CD4-positive, CD25-positive, alpha-beta regulatory T cell (primary cell): ENCODE data around the gene LIPC. TPM values are rescaled to one million over a fixed set of nuclear protein-coding genes. Genes with fewer than 3 reads are reported as not detected.
A peak's percentile ranks its signal among the peaks of the same experiment; 100 is the strongest.

Source experiments
- ATAC-seq, 2 donors: fragments of 150-1000 bp; cut with Tn5 transposase; one replicate each; pipeline ENCODE4 v1.10.0; 2021; ENCODE audit warnings: low read depth in 2 of 2, moderate number of reproducible peaks in 2 of 2, moderate library complexity in 1 of 2
- DNase-seq, 3 donors: peaks; one replicate each; pipeline versions ENCODE4 v3.0.0 to v3.0.0-alpha.2; 2012 to 2022; ENCODE audit warnings: mixed read lengths in 1 of 3
- H3K27ac ChIP-seq: one replicate; pipeline ENCODE4 v1.7.0; 2013; ENCODE audit warnings: mild to moderate bottlenecking, low read length; ENCODE audit not compliant: insufficient read depth, poor library complexity, severe bottlenecking
- H3K27me3 ChIP-seq: one replicate; pipeline ENCODE4 v1.7.0; 2013; ENCODE audit warnings: low read length; ENCODE audit not compliant: control insufficient read depth, insufficient read depth
- H3K36me3 ChIP-seq: one replicate; pipeline ENCODE4 v1.7.0; 2013; ENCODE audit warnings: mild to moderate bottlenecking, low read length, moderate library complexity; ENCODE audit not compliant: control insufficient read depth, insufficient read depth
- H3K4me1 ChIP-seq: 2 replicates; pipeline ENCODE4 v1.7.0; 2013; ENCODE audit warnings: mild to moderate bottlenecking, low read length; ENCODE audit not compliant: insufficient read depth, control insufficient read depth, poor library complexity, severe bottlenecking
- H3K4me3 ChIP-seq: one replicate; pipeline ENCODE4 v1.7.0; 2013; ENCODE audit warnings: low read depth, mild to moderate bottlenecking, low read length, moderate library complexity
- H3K9me3 ChIP-seq, 2 experiments: 1 replicate in 1 of 2; 2 replicates in 1 of 2; pipeline ENCODE4 v1.7.0; 2013; ENCODE audit warnings: low read length in 2 of 2, mild to moderate bottlenecking in 1 of 2, moderate library complexity in 1 of 2; ENCODE audit not compliant: control insufficient read depth in 2 of 2
- H3K27ac Mint-ChIP-seq, 3 donors: one replicate each; pipeline ENCODE4 v1.8.0; 2020 to 2022; ENCODE audit warnings: mild to moderate bottlenecking in 3 of 3, mixed read lengths in 3 of 3, moderate library complexity in 2 of 3
- H3K27me3 Mint-ChIP-seq: one replicate; pipeline ENCODE4 v1.8.0; 2022; ENCODE audit warnings: mild to moderate bottlenecking, mixed read lengths
- H3K36me3 Mint-ChIP-seq: one replicate; pipeline ENCODE4 v1.8.0; 2020; ENCODE audit warnings: mixed read lengths
- H3K4me1 Mint-ChIP-seq, 4 donors: one replicate each; pipeline ENCODE4 v1.8.0; 2020 to 2022; ENCODE audit warnings: mixed read lengths in 4 of 4, mild to moderate bottlenecking in 1 of 4
- H3K4me3 Mint-ChIP-seq, 4 donors: one replicate each; pipeline ENCODE4 v1.8.0; 2020 to 2022; ENCODE audit warnings: mild to moderate bottlenecking in 4 of 4, mixed read lengths in 4 of 4, moderate library complexity in 3 of 4
- H3K9me3 Mint-ChIP-seq, 7 donors: one replicate each; pipeline ENCODE4 v1.8.0; 2020 to 2022; ENCODE audit warnings: mixed read lengths in 7 of 7, mild to moderate bottlenecking in 3 of 7, moderate library complexity in 2 of 7
- polyA plus RNA-seq, 4 donors: library from polyadenylated mRNA; unstranded; fragments of 300-500 nt; fragmentation: Illumina TruSeq; gene quantifications; one replicate each; pipeline ENCODE4 v1.2.3, GENCODE V29; 2021
- total RNA-seq: library from RNA; stranded (reverse); gene quantifications from one replicate; pipeline ENCODE4 v1.2.3, GENCODE V29; 2022

The LIPC gene
- total and polyA plus RNA-seq, 5 donors from 2014 or later: 0.54 to 1.7 (median 1.6) TPM

GRCh38 chr15:58546066-58546591 lies 114.3 kb downstream of the LIPC start:
- H3K9me3 Mint-ChIP-seq: peaks cover 0 to 3% (median 0%) of the 10 kb centered on the region in 7 donors
- peaks cover 5% of the 10 kb centered on the region for H3K27me3 Mint-ChIP-seq
- peaks cover 6 to 20% (median 11%) of the 10 kb centered on the region in 4 donors for H3K4me1 Mint-ChIP-seq
- H3K36me3 ChIP-seq: no peaks in the 10 kb centered on the region
- H3K4me1 ChIP-seq: no peaks in the 10 kb centered on the region
- H3K27ac Mint-ChIP-seq: peak overlapping the region in 2 of 3 donors; percentile 39 to 72
- no peaks in the 10 kb centered on the region for H3K36me3 Mint-ChIP-seq
- H3K27ac ChIP-seq: no peak overlapping the region
- DNase-seq (no peak), ATAC-seq (no peak)
- no peak overlapping the region for H3K4me3 ChIP-seq
- H3K27me3 ChIP-seq: no peaks in the 10 kb centered on the region
- no peak overlapping the region for H3K4me3 Mint-ChIP-seq
- H3K9me3 ChIP-seq: no peaks in the 10 kb centered on the region

DNA sequence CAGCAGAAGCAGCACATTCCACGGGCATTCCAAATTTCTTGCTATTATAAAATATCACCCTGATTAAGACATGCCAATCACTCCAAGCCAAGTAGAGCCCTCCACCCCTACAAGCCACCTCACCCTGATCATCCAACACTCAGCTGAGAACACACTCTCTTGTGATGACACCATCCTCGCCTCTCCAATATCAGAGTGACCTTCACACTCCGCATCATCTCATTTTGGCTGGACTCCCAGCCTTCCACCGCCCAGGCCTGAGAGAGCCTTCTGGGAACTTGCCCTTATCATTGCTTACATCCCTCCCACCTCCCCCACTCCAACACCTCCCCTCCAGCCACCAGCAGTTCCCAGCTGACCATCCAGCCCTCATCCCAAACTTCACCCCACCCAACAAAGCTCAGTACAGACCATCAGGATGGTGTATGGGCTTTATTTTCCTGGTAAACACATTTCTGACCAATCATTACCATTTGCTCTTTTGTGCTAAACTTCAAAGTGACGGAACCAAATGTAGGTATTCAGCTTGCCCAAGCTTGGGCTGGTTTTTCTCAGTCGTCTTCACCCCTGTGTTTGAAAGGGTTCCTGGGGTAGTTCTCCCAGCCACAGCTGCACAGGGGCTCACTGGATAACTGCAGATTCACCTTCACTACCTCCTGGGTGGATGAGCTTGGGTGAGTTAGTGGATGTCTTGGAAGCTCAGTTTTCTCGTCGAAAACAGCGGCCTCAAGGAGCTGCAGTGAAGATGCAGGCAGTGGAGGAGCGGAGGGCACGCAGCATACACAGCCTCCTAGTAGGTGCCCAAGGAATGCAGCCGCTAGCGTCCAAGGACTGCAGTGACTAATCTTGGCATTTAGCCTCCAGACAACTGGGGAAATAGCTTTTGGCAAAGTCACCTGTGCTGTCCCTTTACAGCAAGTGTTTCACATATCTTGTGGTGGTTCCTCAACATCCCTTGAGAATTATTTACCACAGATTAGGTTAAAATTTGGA lies 115.1 kb downstream of the LIPC start:
- peaks cover 6 to 25% (median 14%) of the 10 kb centered on the region in 4 donors for H3K4me1 Mint-ChIP-seq
- H3K27ac ChIP-seq: no peak overlapping the region
- H3K36me3 ChIP-seq: no peaks in the 10 kb centered on the region
- ATAC-seq (no peak), DNase-seq (no peak)
- H3K9me3 Mint-ChIP-seq: peaks cover 0 to 3% (median 0%) of the 10 kb centered on the region in 7 donors
- H3K27ac Mint-ChIP-seq: peak overlapping the region; percentile 28 to 72 (median 39)
- H3K4me3 Mint-ChIP-seq: no peak overlapping the region
- no peak overlapping the region for H3K4me3 ChIP-seq
- H3K36me3 Mint-ChIP-seq: no peaks in the 10 kb centered on the region
- no peaks in the 10 kb centered on the region for H3K4me1 ChIP-seq
- H3K27me3 ChIP-seq: no peaks in the 10 kb centered on the region
- no peaks in the 10 kb centered on the region for H3K9me3 ChIP-seq
- peaks cover 5% of the 10 kb centered on the region for H3K27me3 Mint-ChIP-seq

GRCh38 chr15:58547628-58548307 lies 116.0 kb downstream of the LIPC start:
- Mint-ChIP-seq H3K27ac (no peak overlapping the region), H3K4me1 (peaks cover 6 to 25% (median 14%) of the 10 kb centered on the region in 4 donors), H3K36me3 (no peaks in the 10 kb centered on the region), H3K9me3 (peaks cover 0 to 3% (median 0%) of the 10 kb centered on the region in 7 donors), H3K27me3 (peaks cover 5% of the 10 kb centered on the region), H3K4me3 (no peak overlapping the region)
- H3K9me3 ChIP-seq: no peaks in the 10 kb centered on the region
- no peak for DNase-seq
- no peak overlapping the region for H3K4me3 ChIP-seq
- no peaks in the 10 kb centered on the region for H3K36me3 ChIP-seq
- H3K4me1 ChIP-seq: no peaks in the 10 kb centered on the region
- H3K27me3 ChIP-seq: no peaks in the 10 kb centered on the region
- ATAC-seq: no peak
- no peak overlapping the region for H3K27ac ChIP-seq

- peaks cover 5% of the 10 kb centered on the region for H3K27me3 Mint-ChIP-seq
- Histone ChIP-seq H3K4me3 (no peak overlapping the region), H3K27me3 (no peaks in the 10 kb centered on the region), H3K36me3 (no peaks in the 10 kb centered on the region), H3K4me1 (no peaks in the 10 kb centered on the region), H3K9me3 (no peaks in the 10 kb centered on the region), H3K27ac (no peak overlapping the region)
- no peak overlapping the region for H3K4me3 Mint-ChIP-seq
- no peaks in the 10 kb centered on the region for H3K36me3 Mint-ChIP-seq
- peaks cover 0 to 3% (median 0%) of the 10 kb centered on the region in 7 donors for H3K9me3 Mint-ChIP-seq
- H3K27ac Mint-ChIP-seq: no peak overlapping the region
- DNase-seq (no peak), ATAC-seq (no peak)
- peaks cover 6 to 25% (median 14%) of the 10 kb centered on the region in 4 donors for H3K4me1 Mint-ChIP-seq
Observed at GRCh38 chr15:58548308-58549012, 116.7 kb downstream of the LIPC start.

DNA sequence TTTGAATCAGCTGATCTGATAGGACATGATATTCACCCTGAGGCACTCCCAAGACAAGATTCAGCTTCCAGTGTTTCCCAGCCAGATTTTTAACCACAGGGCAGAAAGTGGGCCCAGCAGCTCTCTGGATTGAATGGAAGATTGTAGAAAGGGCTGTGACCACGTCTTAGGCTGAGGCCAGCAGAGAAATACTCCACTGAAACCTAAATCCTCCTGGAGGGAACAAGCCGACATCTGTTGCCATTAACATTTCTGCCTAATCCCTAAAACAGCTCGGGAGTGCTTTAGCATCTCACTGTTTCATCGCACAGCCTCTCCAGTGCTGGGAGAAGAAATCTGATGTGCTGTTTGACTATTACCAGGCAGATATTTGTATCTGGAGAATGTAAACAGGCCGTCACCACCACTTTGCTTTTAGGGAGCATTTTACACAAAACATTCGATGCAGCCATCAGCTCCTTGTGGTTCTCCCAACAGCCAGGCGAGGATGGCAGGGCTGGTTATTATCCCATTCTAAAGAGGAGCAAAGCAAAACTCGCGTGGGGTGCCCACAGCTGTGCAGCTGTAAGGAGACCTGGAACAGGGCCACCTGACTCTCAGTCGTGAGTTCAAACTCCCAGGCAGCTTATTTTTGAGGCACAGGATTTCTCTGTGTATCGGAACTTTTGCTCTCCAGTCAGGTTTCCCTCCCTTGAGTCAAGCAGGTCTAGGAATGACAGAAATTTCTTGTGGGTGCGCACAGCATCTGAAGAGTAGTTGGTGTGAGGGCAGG lies 117.4 kb downstream of the LIPC start:
- H3K4me1 Mint-ChIP-seq: peaks cover 6 to 25% (median 12%) of the 10 kb centered on the region in 4 donors
- peaks cover 0 to 3% (median 0%) of the 10 kb centered on the region in 7 donors for H3K9me3 Mint-ChIP-seq
- Histone ChIP-seq H3K4me1 (no peaks in the 10 kb centered on the region), H3K9me3 (no peaks in the 10 kb centered on the region), H3K27me3 (no peaks in the 10 kb centered on the region), H3K4me3 (no peak overlapping the region), H3K36me3 (no peaks in the 10 kb centered on the region), H3K27ac (no peak overlapping the region)
- peaks cover 5% of the 10 kb centered on the region for H3K27me3 Mint-ChIP-seq
- DNase-seq (no peak), ATAC-seq (no peak)
- H3K4me3 Mint-ChIP-seq: no peak overlapping the region
- H3K27ac Mint-ChIP-seq: no peak overlapping the region
- H3K36me3 Mint-ChIP-seq: no peaks in the 10 kb centered on the region

DNA sequence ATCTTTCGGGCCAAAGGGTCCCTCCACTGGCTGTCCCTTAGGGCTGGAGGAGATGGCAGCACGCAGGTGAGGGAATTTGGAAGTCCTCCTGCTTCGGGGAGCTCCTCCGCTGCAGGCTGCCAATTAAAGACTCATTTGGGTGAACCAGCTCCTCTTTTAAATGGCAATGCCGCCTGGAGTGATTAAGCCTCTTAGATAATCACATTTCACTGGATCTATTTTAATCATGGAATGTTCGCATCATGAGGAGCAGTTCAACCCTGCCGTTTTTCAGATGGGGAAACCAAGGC lies 117.9 kb downstream of the LIPC start:
- peaks cover 5% of the 10 kb centered on the region for H3K27me3 Mint-ChIP-seq
- Histone ChIP-seq H3K27ac (no peak overlapping the region), H3K4me3 (no peak overlapping the region), H3K9me3 (no peaks in the 10 kb centered on the region), H3K36me3 (no peaks in the 10 kb centered on the region), H3K27me3 (no peaks in the 10 kb centered on the region), H3K4me1 (no peaks in the 10 kb centered on the region)
- peaks cover 6 to 23% (median 12%) of the 10 kb centered on the region in 4 donors for H3K4me1 Mint-ChIP-seq
- H3K9me3 Mint-ChIP-seq: peaks cover 0 to 3% (median 0%) of the 10 kb centered on the region in 7 donors
- no peak for DNase-seq
- no peak overlapping the region for H3K4me3 Mint-ChIP-seq
- no peaks in the 10 kb centered on the region for H3K36me3 Mint-ChIP-seq
- H3K27ac Mint-ChIP-seq: peak overlapping the region in 1 of 3 donors; percentile 2
- ATAC-seq: no peak
